Fibroblast of villous mesenchyme (primary cell): ENCODE results near the gene PSG7. TPM values are rescaled to one million over a fixed set of nuclear protein-coding genes. Genes with fewer than 3 reads are reported as not detected.
"Not testable (repeated sequence)": the region's sequence is repeated elsewhere in the genome, so short reads cannot be mapped to it uniquely, and the experiment has no call there.

Experiments used
- DNase-seq: peaks from one replicate; pipeline ENCODE4 v3.0.0-alpha.2; 2010; ENCODE audit warnings: low read depth
- H3K4me3 ChIP-seq: 2 replicates; pipeline ENCODE4 v1.5.1; 2011; ENCODE audit warnings: low read depth, mild to moderate bottlenecking, low read length
- total RNA-seq: library from RNA; depleted of rRNA; stranded (reverse); fragments of >200 nt; gene quantifications from 2 replicates; pipeline ENCODE4 v1.2.3, GENCODE V29; 2012
- TF ChIP-seq, protein P1 (sequence below): IDR thresholded peaks from 2 replicates; pipeline ENCODE4 v1.5.1; 2012; ENCODE audit warnings: low read depth, mild to moderate bottlenecking, low read length; ENCODE audit not compliant: insufficient read depth

PSG7 gene
- total RNA-seq, 1 donor, result not detected

DNA sequence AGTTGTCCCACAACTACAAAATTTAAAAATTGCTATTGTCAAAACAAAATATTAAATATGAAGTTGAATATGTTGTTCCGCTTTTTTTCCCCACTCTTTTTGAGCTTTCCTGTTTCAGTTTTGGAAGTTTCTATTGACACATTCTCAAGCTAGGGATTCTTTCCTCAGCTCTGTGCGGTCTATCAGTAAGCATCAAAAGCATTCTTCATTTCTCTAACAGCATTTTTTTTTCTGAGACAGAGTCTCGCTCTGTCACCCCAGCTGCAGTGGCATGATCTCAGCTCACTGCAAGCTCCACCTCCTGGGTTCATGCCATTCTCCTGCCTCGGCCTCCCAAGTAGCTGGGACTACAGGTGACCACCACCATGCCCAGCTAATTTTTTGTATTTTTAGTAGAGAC is 24.1 kb downstream of the PSG7 start:
- H3K4me3 ChIP-seq, DNase-seq: not testable (repeated sequence)

DNA sequence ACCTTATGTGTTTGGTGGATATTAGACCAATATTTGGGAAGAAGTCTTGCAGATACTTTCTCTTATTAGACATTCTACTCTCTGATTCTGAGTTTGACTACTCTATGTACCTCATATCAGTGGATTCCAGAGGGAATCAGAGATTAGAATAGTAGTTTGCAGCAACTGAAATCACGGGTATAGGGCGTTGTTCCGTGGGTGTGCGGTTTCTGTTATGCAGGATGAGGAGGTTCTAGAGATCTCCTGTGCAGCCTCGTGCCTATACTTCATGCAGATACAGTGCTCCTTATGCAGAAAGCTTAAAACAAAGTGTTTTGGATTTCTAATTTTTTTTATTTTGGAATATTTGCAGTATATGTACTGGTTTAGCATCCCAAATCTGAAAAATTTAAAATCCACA is 25.3 kb downstream of the PSG7 start:
- not testable (repeated sequence) for H3K4me3 ChIP-seq, DNase-seq

DNA sequence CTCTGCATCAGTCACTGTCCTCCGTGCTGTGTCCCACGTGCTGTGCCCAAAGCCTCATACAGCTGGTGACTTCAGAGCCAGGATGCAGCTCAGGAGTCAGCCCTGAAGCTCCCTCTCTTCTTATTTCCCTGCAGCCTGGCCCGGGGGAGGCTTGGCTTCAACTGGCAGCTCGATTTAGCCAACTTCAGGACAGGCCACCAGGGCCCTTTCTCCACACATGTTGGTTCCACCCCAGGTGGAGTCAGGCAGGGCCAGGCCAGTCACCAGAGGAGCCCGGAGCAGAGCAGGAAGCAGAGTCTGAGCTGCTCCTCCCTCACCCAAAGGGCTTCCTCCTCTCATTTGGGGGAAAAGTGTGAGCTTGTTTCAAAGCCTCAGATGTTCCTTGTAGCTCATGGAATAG is 30.8 kb downstream of the PSG7 start:
- not testable (repeated sequence) for H3K4me3 ChIP-seq, DNase-seq

DNA sequence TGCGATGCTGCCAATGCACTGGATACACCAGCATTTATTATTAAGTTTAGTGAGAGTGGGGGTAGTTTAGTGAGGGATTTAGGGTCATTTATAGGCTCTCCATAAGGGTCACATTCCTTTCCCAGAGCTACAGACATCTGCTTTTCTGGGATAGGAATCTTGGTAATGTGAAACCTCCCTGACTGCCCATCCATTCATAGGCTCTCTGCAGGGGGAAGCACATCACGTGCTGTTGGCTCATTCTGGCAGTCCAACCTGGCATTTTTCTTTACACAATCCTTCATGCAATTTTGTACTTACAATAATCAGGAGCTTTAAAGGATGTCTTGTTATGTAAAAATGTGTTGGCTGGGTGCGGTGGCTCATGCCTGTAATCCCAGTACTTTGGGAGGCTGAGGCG is 36.4 kb downstream of the PSG7 start:
- peak; percentile 25 for DNase-seq
- not testable (repeated sequence) for H3K4me3 ChIP-seq

DNA sequence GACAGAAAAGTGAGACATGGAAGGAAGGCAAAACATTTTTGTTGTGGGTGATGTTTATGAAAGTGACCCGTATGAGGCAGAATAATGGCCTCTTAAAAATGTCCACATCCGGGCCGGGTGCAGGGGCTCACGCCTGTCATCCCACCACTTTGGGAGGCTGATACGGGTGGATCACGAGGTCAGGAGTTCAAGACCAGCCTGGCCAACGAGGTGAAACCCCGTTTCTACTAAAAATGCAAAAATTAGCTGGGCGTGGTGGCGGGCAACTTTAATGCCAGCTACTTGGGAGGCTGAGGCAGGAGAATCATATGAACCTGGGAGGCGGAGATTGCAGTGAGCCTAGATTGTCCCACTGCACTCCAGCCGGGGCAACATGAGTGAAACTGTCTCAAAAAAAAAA is 37.3 kb downstream of the PSG7 start:
- not testable (repeated sequence) for DNase-seq, H3K4me3 ChIP-seq

DNA sequence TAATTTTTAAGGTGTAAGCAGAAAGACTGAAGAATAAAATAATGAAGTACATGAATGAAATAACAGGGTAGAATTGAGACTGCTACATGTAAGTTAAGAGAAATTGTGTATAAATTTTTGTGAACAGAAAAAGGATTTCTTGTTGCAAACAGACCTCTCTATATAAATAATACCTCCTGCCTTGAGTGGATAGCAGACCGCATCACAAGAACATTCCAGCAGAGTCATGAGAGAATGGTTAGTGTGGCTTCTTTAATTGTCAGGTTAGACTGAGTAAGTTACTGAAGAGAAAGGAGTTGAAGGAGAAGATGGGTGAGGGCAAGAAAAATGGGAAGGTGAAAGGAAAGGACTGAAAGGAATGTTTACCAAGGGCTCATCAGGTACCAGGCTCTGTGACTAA is 37.9 kb downstream of the PSG7 start:
- not testable (repeated sequence) for H3K4me3 ChIP-seq, DNase-seq

DNA sequence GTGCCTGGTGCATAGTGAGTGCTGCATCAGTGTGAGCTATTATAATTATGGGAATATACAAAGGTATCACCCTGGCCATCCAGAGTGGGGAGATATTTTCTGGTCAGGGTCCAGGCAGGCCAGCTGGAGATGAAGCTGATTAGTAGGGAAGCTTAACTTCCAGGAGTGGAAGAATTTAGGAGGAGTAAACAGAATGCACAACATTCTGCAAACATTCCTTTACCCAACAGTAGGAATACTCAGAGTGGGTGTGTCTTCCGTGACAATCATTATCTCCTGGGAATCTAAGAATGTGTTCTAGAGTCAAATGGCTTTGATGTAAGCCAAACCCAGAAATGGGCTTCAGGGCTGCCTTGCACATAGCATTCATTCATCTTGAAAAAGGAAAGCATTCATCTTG is 38.4 kb downstream of the PSG7 start:
- H3K4me3 ChIP-seq, result not testable (repeated sequence)
- peak; percentile 44 for DNase-seq

DNA sequence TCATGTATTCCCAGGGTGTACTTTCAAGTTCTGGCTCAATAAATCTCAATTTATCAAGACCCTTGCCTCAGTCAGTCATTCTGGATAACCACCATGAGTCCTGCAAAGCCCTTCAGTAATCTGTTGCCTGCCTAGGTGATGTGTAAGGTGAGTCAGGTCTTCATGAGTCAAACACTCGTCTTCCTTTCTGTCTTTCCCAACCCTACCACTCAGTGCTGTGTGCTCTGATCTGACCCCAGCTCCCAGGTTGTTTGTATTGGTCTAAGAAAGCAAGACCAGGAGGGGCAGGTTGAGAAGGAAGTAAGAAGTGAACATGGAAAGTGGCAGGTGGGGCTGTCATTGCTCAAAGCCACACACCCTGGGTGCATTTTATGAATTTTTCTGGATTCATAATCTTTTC is 39.3 kb downstream of the PSG7 start:
- not testable (repeated sequence) for H3K4me3 ChIP-seq, DNase-seq

DNA sequence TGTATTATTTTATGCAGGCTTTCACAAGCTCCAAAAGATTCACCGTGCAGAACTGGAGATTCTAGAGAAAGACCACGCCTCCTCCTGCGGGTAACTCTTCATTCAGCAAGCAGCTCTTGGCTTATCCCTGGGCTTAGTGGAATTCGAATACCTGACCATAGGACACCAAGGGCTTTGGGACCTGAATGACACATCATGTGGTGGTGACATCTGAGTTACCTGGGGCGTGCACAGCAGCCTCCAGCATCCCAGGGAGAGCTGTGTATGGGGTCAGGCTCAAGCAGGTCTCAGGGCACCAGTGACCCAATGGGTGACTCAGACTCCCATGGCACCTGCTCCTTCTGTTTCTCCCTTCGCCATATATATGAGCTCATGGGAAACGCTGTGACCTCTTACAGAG is 46.6 kb downstream of the PSG7 start:
- not testable (repeated sequence) for H3K4me3 ChIP-seq, DNase-seq

DNA sequence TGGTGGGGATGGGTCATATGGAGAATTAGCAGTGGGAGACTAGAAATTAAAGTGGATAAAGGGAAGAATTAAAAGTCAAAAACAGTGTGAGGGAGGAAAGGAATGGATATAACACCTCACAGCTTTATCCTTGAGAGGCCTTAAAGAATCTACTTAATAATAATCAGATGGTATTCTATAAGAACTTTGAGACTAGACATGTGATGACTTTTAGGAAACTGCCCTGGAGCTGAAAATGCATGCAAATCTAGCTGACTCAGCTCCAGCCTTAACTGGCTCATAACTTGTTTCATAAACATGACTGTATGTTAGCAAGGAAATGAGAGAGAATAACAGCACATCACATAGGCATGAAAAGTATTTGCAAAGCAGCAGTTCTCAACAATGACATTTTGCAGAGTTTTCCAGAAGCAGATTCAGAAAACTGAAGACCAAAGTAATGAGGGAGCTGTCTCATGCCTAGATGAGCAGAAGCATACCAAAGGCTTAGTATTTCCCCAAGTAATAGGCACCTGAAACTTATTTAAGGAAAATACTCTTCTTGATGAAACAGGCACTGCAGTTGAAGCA is 49.0 kb downstream of the PSG7 start:
- H3K4me3 ChIP-seq, DNase-seq: not testable (repeated sequence)

DNA sequence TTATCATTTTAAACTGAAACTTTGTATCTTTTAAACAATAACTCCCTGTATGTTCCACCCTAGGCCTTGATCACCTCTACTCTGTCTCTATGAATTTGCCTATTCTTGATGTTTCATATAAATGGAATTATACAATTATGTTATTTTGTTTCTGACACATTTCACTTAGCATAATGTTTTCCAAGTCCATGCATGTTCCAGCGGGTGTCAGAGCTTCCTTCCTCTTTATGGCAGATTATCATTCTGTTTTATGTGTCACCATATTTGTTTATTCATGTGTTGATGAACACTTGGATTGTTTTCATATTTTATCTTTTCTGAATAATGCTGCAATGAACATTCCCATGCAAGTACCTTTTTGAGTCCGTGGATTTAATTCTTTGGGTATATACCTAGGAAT is 54.3 kb downstream of the PSG7 start:
- not testable (repeated sequence) for DNase-seq, H3K4me3 ChIP-seq

DNA sequence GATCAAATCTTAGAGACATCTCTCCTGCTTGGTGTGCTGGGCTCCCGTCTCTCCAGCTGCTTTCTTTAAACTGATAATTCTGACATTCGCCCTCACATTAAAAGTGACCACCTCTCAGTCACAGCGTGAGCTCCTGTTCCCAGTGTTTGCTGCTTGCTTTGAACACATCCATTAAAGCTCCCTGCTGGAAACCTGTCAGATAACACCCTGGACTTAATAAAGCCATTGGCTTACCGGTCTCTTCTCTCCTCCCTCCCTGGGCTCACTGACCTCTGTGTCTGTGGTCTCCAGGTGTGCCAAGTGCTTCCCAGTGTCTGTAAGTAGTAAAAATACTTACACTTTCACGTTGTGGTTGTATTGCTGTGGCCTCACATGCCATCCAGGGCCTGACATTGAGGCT is 55.0 kb downstream of the PSG7 start:
- not testable (repeated sequence) for DNase-seq, H3K4me3 ChIP-seq

DNA sequence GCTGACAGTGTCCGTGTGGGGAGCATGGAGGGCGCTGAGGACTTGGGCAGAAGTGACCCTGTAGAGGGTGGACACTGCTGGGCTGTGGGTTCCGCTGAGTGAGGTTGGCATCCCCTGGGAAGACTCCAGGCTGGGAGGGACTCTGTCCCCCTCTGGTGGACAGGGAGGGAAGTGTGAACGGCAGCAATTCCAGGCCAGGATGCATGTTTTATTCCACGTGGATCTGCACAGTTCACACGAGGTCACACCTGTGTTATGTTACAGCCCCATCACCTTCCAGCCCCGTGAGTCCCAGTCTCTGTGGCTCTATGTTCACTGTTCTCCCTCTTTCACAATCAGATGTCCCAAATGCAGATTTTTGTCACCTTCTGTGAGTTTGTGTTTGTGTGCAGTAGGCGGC is 55.7 kb downstream of the PSG7 start:
- DNase-seq, H3K4me3 ChIP-seq: not testable (repeated sequence)
- TF ChIP-seq, protein P1, sequence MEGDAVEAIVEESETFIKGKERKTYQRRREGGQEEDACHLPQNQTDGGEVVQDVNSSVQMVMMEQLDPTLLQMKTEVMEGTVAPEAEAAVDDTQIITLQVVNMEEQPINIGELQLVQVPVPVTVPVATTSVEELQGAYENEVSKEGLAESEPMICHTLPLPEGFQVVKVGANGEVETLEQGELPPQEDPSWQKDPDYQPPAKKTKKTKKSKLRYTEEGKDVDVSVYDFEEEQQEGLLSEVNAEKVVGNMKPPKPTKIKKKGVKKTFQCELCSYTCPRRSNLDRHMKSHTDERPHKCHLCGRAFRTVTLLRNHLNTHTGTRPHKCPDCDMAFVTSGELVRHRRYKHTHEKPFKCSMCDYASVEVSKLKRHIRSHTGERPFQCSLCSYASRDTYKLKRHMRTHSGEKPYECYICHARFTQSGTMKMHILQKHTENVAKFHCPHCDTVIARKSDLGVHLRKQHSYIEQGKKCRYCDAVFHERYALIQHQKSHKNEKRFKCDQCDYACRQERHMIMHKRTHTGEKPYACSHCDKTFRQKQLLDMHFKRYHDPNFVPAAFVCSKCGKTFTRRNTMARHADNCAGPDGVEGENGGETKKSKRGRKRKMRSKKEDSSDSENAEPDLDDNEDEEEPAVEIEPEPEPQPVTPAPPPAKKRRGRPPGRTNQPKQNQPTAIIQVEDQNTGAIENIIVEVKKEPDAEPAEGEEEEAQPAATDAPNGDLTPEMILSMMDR, result peak; percentile 52

DNA sequence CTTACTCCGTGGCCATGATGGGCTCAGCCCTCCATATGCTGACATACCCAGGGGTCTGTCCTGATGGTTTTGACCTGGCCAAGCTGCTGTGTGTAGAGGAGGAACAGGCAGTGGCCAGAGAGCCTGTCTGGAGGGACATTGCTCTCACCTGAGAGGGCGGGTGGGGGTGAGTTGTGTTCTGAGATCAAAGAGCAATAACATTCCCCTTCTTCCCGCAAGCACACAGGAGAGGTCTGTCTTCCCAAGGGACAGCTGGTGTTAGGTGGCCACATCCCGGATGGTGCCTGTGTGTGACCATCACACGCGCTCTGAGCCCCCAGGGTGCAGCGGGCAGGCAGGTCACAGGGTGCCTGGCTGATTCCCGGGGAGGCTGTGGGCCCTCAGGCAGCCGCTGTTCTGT is 56.4 kb downstream of the PSG7 start:
- H3K4me3 ChIP-seq, DNase-seq: not testable (repeated sequence)

DNA sequence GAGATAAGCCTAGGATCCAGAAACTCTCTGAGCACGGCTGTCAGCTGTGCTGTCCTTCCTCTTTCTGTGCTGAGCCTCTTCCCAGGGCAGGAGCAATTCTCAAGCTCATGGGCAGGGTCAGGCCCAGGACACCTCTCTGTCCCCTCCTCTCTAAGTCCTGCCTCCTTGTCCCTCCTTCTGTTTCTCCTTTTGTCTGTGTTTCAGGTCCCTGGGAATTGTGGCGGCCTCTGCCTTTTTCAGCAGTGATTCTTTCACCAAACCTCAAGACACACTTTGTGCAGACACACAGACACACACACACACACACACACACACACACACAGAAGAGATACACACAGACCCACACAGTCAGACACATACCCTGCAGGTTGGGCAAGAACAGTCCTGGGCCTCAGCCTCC is 57.4 kb downstream of the PSG7 start, which contains the start of gene PSG1:
Gene PSG1 (minus strand): TSS at position 101 of the 400 bp plus-strand sequence. CDS start 132 bp downstream, outside the sequence.
- H3K4me3 ChIP-seq, result no peak within 1 kb of the TSS
- TF ChIP-seq, protein P1, result no peak
- no peak for DNase-seq

DNA sequence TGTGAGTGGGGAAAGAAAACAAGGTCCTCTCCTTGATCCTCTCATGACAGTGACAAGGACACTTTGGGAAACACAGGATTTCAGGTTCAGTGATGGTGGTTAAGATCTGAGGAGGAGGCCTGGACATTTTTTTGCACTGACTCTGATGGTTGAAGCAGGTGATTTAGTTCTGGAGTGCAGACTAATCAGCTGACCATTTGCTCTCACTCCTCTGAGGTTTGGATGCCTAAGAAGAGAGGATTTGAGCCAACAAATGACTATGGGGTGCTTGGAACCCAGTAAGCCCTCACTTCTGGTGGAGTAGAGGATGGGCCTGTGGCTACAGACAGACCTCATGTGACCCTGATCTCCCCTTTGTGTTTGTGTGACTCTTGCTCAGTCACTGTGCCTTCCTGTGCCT is 60.4 kb downstream of the PSG7 start:
- not testable (repeated sequence) for DNase-seq, H3K4me3 ChIP-seq

DNA sequence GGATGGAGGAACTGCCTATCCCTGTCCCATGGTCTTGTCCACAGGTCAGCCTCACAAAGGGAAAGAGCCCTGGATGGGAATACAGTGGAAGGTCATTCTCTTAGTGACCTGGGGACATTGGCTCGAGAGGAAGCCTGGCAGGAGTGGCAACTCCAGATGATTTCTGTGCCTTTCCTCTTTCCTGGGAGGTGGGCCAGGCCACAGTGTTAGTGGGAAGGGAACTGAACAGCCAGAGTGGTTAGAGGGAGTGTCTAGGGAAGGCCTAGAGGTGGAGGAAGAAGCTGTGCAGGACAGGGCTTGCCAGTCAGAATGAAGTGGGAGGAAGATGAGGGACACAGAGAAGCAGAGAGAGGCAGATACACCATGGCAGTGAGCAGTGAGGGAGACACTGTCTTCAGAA is 61.1 kb downstream of the PSG7 start:
- DNase-seq, result not testable (repeated sequence)

More for the DNA sequence above, 61.1 kb downstream of the PSG7 start:
- not testable (repeated sequence) for H3K4me3 ChIP-seq
